GM15510 (cell line): ENCODE results near the gene IQCC.

Source experiments
- POLR2A ChIP-seq: IDR thresholded peaks from 3 replicates; pipeline ENCODE4 v1.6.1; 2011; ENCODE audit warnings: borderline replicate concordance; ENCODE audit not compliant: insufficient read length; ENCODE audit errors: extremely low read depth

Gene IQCC

DNA sequence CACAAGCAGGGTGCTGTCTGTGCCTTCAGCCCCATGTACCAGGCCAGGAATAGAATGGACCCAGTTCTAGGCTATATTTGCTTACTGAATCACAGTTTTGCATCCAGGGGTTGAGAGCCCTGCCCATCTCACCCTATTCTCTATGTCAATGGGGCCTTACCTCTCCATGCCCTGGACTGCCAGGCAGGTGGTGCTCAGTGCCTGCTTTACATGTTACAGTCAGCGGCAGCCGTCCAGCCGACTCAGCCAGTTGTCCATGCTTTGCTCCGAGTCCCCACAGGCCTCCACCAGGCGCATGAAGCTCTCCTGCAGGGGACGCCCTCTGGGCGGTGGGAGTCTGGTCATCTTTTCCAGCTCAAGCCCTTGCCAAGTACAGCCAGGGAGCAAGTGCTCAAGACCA, 29.3 kb downstream of the IQCC start:
- no peak for TF ChIP-seq POLR2A

GRCh38 chr1:32239337-32239736, 33.9 kb downstream of the IQCC start:
- no peak for TF ChIP-seq POLR2A

- TF ChIP-seq POLR2A: no peak
Measured at GRCh38 chr1:32239790-32240139, 34.3 kb downstream of the IQCC start.

DNA sequence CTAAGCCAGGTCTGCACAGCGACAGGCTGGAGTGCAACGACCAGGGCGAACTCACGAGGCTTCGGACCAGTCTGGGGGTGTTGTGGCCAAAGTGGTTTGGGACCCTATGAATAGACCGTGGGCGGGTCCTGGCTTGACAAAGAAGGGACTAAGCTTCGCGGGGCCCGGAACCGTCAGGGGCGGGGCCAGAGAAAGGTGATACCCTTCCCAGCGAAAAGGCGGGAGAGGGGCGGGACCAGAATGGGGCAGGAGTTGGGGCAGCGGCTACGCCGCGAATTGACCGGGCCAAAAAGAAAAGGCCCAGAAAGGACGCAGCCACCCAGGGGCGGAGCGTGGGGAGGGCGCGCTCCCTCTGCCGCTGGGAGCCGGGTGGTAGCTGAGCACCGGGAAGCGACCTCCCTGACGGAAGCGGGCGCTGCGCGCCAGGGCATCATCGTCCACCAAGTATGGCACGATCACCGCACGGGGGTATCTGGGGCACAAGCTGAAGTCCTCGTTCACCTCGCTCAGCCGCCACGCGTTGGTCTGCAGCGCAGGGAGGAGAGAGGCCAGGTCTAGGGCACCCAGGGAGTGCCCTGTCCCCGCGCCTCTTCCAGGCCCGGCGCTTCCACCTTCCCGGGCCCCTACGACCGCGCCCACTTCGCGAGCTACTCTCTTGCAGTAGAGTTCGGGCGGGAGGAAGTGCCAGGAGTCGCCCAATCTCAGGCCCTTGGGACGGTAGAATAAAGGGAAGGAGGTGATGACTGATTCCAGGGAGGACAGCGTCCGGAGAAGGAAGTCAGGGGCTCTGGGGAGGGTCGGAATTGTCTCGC, 34.9 kb downstream of the IQCC start:
- TF ChIP-seq POLR2A: no peak

GRCh38 chr1:32241001-32241763, 35.7 kb downstream of the IQCC start:
- no peak for TF ChIP-seq POLR2A

GRCh38 chr1:32242341-32242851, 36.9 kb downstream of the IQCC start:
- no peak for TF ChIP-seq POLR2A

DNA sequence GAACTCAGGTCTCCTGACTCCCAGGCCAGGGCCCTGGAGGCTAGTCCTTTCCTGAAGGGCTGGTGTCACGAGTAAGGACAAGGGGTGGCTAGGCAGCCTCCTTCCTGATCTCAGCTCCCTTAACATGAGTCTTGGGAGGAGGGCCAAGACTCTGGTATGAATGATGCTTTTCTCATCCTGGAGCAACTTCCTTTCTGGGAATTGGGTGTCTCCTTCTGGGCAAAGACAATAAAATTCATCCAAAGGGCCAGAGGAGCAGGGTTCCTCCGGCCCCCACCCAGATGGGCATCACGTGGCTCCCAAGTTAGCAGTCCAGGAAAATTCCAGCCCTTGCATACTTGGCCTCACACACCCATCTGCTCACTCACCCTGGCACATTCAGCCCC, 41.4 kb downstream of the IQCC start, which contains the start of gene FAM167B:
FAM167B (plus strand) TSS at position 335 of the 386 bp plus-strand sequence. CDS start 200 bp downstream, outside the sequence.
- TF ChIP-seq POLR2A: no peak

GRCh38 chr1:32247452-32247851, 42.0 kb downstream of the IQCC start:
- TF ChIP-seq POLR2A: no peak

DNA sequence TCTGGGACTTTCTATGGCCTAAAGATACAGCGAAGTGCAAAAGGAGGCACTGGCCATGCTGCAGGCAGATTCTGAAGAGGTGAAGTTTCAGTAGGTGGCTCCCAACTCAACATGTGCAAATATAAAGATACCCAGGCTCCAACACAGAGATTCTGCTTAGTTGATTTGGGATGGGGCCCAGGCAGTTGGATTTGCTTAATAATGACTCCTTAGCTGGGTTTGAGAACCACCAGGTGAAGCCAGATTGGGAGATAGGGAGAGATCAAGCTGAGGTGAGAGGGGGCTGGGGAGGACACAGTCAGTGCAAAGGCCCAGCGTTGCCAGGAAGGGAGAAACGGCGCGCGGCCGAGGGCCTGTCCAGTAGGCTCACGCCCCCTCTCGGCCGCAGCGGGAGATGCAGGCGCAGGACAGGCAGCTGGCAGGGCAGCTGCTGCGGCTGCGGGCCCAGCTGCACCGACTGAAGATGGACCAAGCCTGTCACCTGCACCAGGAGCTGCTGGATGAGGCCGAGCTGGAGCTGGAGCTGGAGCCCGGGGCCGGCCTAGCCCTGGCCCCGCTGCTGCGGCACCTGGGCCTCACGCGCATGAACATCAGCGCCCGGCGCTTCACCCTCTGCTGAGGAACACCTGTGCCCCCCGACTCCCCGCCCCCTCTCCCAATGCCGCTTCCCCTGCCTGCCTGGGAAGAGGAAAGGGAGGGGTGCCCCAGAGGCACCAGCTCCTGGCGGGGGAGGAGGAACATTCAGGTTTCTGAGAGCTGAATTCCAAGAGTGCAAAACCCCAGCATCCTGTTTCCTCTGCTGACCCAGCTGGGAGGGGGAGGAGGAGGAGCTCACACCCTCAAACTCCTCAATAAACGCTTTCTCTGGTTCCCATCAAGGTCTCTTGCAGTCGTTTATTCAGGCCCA, 42.8 kb downstream of the IQCC start:
- TF ChIP-seq POLR2A: peak; percentile 28

DNA sequence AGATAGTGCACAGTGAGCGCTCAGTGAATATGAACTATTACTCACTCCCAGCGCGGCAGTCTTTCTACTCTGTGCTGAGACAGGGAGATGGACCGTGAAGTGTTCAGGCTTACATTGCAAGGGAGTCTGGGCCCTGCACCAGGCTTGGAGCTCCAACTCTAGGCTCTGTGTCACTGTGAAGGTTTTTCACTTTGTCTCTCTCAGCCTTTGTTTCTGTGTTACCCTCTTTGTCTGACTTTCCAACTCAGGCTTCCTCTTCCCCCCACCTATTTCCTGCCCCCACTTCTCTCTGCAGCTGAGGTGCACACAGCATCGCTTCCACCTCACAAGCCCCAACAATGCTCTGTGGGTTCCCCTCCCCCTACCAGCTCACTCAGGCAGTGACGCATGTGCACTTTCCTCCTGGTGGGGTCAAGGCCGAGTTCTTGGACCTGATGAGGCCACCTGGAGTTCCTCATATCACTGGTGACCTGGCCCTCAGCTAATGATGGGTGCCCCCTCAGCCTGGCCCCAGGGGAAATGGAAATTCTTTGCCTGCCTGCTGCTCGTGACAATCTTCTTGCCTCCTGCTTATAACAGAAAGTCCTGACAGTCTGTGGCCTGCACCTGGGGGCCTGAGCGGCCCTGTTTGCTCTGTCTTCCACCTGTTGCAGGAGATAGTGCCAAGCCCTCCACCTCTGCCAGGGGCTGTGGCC, 44.5 kb downstream of the IQCC start:
- peak; percentile 50 for TF ChIP-seq POLR2A

- TF ChIP-seq POLR2A: peak; percentile 80
Measured at GRCh38 chr1:32250893-32251716, 45.6 kb downstream of the IQCC start, which contains the start of gene LCK. TSS of gene LCK (plus strand) at chr1:32251265. CDS start at chr1:32274330, 23,065 bp downstream.

GRCh38 chr1:32255072-32256071, 49.9 kb downstream of the IQCC start:
- peak; percentile 4 for TF ChIP-seq POLR2A

- no peak for TF ChIP-seq POLR2A
Measured at GRCh38 chr1:32256473-32257226, 51.2 kb downstream of the IQCC start.
